Activated naive CD4-positive, alpha-beta T cell treated with anti-CD3 and anti-CD28 coated beads for 36 hours (primary cell): ENCODE data around the gene ABCA3. TPM values are rescaled to one million over a fixed set of nuclear protein-coding genes. Genes with fewer than 3 reads are reported as not detected.
"Not testable (repeated sequence)": the region's sequence is repeated elsewhere in the genome, so short reads cannot be mapped to it uniquely, and the experiment has no call there.

Source experiments
- CTCF ChIA-PET: fragments of 350-600 bp; sonication (Branson Sonifier 250); formaldehyde crosslinking; loops from one replicate; lab custom pipeline; 2021; ENCODE audit warnings: antibody characterized with exemption; lab: Charles Lee
- DNase-seq: peaks from one replicate; pipeline ENCODE4 v3.0.0-alpha.2; 2020
- H3K27ac Mint-ChIP-seq: one replicate; pipeline ENCODE4 v1.8.0; 2021; ENCODE audit warnings: mild to moderate bottlenecking, mixed read lengths
- H3K27me3 Mint-ChIP-seq: one replicate; pipeline ENCODE4 v1.8.0; 2021; ENCODE audit warnings: low read depth, mixed read lengths
- H3K36me3 Mint-ChIP-seq: one replicate; pipeline ENCODE4 v1.8.0; 2021; ENCODE audit warnings: low read depth, mixed read lengths
- H3K4me1 Mint-ChIP-seq: one replicate; pipeline ENCODE4 v1.8.0; 2021; ENCODE audit warnings: low read depth, mixed read lengths
- H3K4me3 Mint-ChIP-seq: one replicate; pipeline ENCODE4 v1.8.0; 2021; ENCODE audit warnings: mild to moderate bottlenecking, moderate library complexity, mixed read lengths
- H3K9me3 Mint-ChIP-seq: one replicate; pipeline ENCODE4 v1.8.0; 2021; ENCODE audit warnings: mixed read lengths
- intact Hi-C: fragments of 100-400 bp; cut with micrococcal nuclease; formaldehyde crosslinking; loops from one replicate; pipeline ENCODE4 v1.15.1; 2023
- total RNA-seq, 2 experiments: library from RNA; stranded (reverse); gene quantifications; one replicate each; pipeline ENCODE4 v1.2.3, GENCODE V29; 2021

The ABCA3 gene
- total RNA-seq, 2 experiments from 2014 or later, result 2.6 to 3.1 TPM

DNA sequence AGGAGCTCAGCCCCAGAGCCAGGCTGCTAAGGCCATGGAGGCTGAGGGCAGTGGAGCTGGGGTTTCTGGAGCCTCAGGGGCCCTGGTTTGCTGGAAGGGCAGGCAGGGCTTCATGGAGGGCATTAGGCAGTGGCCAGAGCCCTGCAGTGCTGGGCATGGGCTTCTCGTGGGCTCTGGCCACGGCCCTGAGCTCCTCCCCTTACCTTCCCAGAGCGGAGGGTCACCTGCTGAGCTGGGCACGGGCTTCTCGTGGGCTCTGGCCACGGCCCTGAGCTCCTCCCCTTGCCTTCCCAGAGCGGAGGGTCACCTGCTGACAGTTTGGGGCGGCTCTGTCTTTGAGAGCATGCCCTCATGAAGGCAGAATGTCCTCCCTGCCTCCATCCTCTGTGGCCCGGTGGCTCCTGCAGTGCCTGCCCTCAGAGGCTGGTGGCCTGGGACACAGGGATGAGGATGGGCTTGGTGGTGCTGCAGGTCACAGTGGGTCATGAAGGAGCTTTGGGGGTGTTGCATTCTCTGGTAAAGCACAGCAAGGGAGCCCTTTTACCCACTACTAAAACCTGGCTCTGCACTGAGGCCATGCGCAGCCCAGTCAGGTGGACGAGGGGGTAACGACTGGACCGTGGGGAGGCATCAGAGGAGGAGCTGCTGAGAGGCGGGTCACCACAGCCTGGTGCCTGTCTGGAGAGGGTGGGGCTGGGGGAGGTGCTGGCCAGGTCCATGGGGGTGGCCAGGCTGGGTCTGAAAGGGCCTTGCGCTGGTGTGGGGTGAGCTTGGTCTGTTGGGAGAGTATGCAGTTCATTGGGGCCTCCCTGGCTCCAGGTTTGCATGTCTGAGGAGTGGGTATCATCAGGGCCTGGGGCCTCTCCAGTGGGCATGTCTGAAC lies 69.7 kb downstream of the ABCA3 start:
- Mint-ChIP-seq H3K4me3 (no peak overlapping the region), H3K36me3 (peaks cover 16% of the 10 kb centered on the region), H3K27ac (no peak overlapping the region), H3K4me1 (peaks cover 22% of the 10 kb centered on the region), H3K27me3 (no peaks in the 10 kb centered on the region), H3K9me3 (no peaks in the 10 kb centered on the region)
- CTCF ChIA-PET, result interaction anchor here (0.9 kb wide), 1 partner anchor 319 kb away, joined by 3 read pairs; no protein-coding TSS in a partner anchor
- intact Hi-C loops, result no loop called here
- no peak for DNase-seq

DNA sequence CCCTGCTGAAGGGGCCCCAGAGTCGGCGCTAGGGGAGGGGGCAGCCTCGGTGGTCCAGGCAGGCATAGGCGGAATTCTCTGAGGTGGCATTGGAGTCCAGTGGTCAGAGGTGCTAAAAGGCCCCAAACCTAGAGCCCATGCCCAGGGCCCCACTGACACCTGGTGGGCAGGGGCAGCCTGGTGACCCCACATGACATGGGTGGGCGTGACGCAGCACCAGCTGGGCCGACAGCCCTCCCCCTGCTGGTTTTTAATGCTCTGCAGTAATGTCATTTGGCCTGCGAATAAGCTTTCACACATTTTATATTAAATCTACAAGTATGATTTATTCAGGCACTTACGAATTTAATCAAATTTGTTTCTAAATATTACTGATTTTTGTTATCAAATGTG lies 70.5 kb downstream of the ABCA3 start:
- Mint-ChIP-seq H3K36me3 (peaks cover 19% of the 10 kb centered on the region), H3K4me3 (peak overlapping the region; percentile 94)
- CTCF ChIA-PET, result interaction anchor here (0.9 kb wide), 1 partner anchor 320 kb away, joined by 3 read pairs; no protein-coding TSS in a partner anchor

DNA sequence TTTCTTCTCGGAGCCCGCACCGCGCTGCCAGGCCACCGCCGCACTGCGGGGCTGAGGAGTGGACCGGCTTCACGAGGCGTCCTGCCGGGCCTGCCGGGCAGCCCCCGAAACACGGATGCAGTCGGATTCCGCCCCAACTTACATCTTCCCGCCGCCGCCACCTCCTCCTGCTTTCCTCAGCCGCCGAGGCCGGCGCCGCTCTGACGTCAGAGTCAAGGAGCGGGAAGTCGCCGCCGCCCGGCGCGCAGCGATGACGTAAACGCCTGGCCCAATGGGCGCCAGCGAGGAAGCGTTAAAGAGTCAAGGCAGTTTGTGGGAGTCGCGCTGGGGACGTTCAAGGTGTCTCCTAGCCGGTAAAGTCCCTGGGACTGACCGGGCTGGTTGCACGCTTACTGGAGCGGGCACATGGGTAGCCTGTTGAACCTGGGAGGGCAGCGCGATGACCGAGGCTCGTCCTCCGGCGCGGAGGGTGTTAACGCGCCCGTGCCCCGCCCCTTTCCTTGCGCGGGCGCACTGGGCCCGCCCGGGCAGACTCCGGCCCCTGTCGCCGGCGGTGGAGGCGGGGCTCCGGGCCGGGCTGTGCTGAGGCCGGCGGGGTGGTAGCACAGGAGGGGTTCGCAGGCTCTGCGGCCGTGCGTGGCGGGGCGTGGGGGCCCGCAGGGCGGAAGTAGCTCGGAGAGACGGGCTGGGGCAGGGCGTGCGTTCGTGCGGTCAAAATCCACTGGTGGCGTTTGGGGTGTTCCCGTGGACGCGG lies 72.4 kb downstream of the ABCA3 start, which contains the start of gene RNPS1:
RNPS1 (minus strand) TSS at position 214 of the 754 bp plus-strand sequence. CDS start 3,483 bp downstream, outside the sequence.
- DNase-seq, result peak; percentile 96
- CTCF ChIA-PET, result interaction anchor here (0.9 to 1.5 kb wide), 3 partner anchors 9 to 127 kb away, joined by 3 to 4 read pairs (median 3); no protein-coding TSS in a partner anchor
- H3K4me3 Mint-ChIP-seq, result peak within 1 kb of the TSS; percentile 94
- H3K27ac Mint-ChIP-seq, result peak within 1 kb of the TSS; percentile 97
- intact Hi-C loops, result loop anchor here (1.0 to 2.0 kb wide), 8 partner anchors 17 to 484 kb away; partner anchors contain the start of genes ABCA3, CCNF, E4F1 and ECI1
- H3K36me3 Mint-ChIP-seq, result peaks cover 27% of the 10 kb centered on the region
- no peaks in the 10 kb centered on the region for H3K27me3 Mint-ChIP-seq
- no peaks in the 10 kb centered on the region for H3K9me3 Mint-ChIP-seq
- peaks cover 38% of the 10 kb centered on the region for H3K4me1 Mint-ChIP-seq

More for the DNA sequence above, 70.5 kb downstream of the ABCA3 start:
- H3K4me1 Mint-ChIP-seq, result peaks cover 28% of the 10 kb centered on the region
- no peaks in the 10 kb centered on the region for H3K27me3 Mint-ChIP-seq
- H3K9me3 Mint-ChIP-seq, result no peaks in the 10 kb centered on the region
- intact Hi-C loops, result no loop called here
- DNase-seq, result no peak
- H3K27ac Mint-ChIP-seq, result no peak overlapping the region

DNA sequence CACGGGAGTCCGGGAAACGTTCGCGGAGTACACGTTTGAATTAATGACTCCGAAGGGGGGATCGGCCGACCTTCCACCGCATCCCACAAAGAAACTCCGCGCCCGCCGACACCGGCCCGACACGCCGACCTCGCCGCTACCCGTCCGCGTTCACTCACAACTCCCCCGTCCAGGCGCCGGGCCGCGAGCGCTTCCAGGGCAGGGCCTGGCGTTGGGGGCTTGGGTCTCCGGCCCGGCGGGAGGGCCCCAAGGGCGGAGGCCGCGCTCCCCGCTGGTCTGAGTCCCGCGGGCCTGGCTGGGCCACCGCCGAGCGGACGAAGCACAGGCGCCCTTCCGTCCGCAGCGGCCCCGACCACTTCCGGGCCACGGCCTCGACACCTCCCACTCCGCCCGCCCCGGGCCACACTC lies 73.0 kb downstream of the ABCA3 start:
- Mint-ChIP-seq H3K4me1 (peaks cover 38% of the 10 kb centered on the region), H3K36me3 (peaks cover 33% of the 10 kb centered on the region), H3K4me3 (peak overlapping the region; percentile 94), H3K27ac (peak overlapping the region; percentile 97)
- intact Hi-C loops, H3K9me3 Mint-ChIP-seq, DNase-seq, H3K27me3 Mint-ChIP-seq, CTCF ChIA-PET: not testable (repeated sequence)

DNA sequence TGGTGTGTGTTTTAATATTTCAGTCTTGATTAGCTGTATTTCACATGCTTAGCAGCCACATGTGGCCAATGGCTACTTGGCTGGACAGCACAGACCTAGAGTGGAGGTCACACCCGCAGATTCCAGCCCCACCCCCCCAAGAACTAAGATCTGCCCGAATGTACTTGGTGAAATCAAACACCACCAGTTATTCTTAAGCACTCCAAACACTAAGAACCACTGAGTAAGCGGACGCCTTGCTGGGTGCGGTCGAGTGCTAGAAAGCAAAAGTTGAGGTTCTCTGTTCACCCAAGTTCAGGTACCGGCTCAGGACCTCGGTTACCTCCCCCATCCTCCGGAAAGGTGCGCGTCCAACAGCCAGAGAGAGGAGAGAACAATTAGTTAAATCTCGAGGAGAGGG lies 73.6 kb downstream of the ABCA3 start:
- Mint-ChIP-seq H3K27ac (peak overlapping the region; percentile 86), H3K36me3 (peaks cover 39% of the 10 kb centered on the region), H3K4me1 (peaks cover 38% of the 10 kb centered on the region), H3K4me3 (peak overlapping the region; percentile 94)
- CTCF ChIA-PET, H3K27me3 Mint-ChIP-seq, intact Hi-C loops, H3K9me3 Mint-ChIP-seq: not testable (repeated sequence)
- peak; percentile 20 for DNase-seq

DNA sequence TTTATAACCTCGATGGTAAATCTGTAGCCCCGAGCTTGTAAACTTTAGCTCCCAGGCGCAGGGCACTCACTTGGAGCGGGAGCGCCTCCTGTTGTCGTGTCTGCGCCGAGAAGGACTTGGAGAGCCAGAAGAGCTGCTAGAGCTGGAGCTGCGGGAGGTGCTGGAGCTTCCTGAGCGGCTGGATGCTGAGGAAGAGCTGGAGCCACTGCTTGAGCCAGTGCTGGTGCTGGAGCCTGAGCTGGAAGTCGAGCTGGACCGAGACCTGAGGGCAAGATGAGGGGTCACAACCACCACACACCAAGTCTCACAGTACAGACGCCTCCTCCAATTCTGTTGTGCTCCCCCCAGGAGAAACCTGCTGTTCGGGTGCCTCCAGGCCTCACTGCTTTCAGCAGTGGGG lies 77.5 kb downstream of the ABCA3 start:
- H3K27ac Mint-ChIP-seq, H3K27me3 Mint-ChIP-seq, H3K9me3 Mint-ChIP-seq, DNase-seq, H3K4me3 Mint-ChIP-seq, intact Hi-C loops: not testable (repeated sequence)
- peaks cover 28% of the 10 kb centered on the region for H3K4me1 Mint-ChIP-seq
- peaks cover 61% of the 10 kb centered on the region for H3K36me3 Mint-ChIP-seq
- CTCF ChIA-PET, result interaction anchor here (1.9 kb wide), 1 partner anchor 11 kb away, joined by 7 read pairs; the partner anchor contains the start of gene ECI1

DNA sequence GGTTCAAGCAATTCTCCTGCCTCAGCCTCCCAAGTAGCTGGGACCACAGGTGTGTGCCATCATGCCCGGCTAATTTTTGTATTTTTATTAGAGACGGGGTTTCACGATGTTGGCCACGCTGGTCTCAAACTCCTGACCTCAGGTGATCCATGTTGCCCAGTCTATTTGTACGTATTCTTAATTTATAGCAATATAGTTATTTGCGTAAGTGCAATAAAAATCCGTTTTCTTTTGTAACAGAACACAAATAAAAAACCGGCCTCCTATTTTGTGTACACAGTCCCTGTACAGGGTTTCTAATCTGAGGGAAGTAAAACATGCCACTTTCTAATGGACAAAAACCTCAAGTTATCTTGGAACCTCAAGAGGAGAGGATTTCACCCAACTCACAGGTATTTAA lies 80.3 kb downstream of the ABCA3 start:
- no peak overlapping the region for H3K4me3 Mint-ChIP-seq
- CTCF ChIA-PET, result interaction anchor here (0.6 to 1.7 kb wide), 3 partner anchors 8 to 614 kb away, joined by 3 to 4 read pairs (median 3); no protein-coding TSS in a partner anchor
- no peaks in the 10 kb centered on the region for H3K9me3 Mint-ChIP-seq
- no peak for DNase-seq
- intact Hi-C loops, result no loop called here
- H3K27me3 Mint-ChIP-seq, result no peaks in the 10 kb centered on the region
- H3K4me1 Mint-ChIP-seq, result peaks cover 14% of the 10 kb centered on the region
- peaks cover 70% of the 10 kb centered on the region for H3K36me3 Mint-ChIP-seq
- no peak overlapping the region for H3K27ac Mint-ChIP-seq

DNA sequence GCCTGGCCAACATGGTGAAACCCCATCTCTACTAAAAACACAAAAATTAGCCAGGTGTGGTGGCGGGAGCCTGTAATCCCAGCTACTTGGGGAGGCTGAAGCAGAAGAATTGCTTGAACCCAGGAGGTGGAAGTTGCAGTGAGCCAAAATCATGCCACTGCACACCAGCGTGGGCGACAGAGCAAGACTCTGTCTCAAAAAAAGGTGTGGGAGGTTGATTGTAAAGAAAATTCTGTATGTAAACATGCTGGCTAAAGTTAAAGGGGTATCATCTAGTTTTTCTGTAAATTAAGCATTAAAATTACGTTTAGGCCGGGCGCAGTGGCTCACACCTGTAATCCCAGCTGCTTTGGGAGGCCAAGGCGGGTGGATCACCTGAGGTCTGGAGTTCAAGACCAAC lies 82.0 kb downstream of the ABCA3 start:
- DNase-seq, H3K27me3 Mint-ChIP-seq, H3K4me3 Mint-ChIP-seq, H3K4me1 Mint-ChIP-seq, intact Hi-C loops, H3K9me3 Mint-ChIP-seq: not testable (repeated sequence)
- Mint-ChIP-seq H3K27ac (peak overlapping the region; percentile 36), H3K36me3 (peaks cover 67% of the 10 kb centered on the region)
- CTCF ChIA-PET, result interaction anchor here (1.7 kb wide), 1 partner anchor 10 kb away, joined by 3 read pairs; no protein-coding TSS in a partner anchor

DNA sequence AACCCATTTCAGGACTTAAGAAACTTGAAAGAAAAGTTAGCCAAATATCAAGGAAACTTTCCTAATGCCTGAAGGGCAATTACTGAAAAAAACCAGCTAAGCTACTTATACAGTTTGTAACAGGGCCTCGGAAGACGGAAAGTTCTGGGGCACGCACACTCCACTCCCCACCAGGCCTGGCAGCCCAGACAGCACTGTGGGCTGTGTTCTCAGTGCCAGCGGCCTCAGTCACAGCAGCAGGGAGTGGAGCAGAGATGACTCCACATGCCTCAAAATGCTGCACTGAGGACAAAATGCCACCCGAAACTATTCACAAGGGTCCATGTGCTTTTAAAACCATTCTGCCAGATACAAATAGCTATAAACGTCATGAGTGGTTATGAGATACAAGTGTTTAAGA lies 82.8 kb downstream of the ABCA3 start:
- Mint-ChIP-seq H3K9me3 (no peaks in the 10 kb centered on the region), H3K27ac (peak overlapping the region; percentile 41), H3K4me3 (no peak overlapping the region), H3K36me3 (peaks cover 66% of the 10 kb centered on the region), H3K27me3 (no peaks in the 10 kb centered on the region), H3K4me1 (peaks cover 7% of the 10 kb centered on the region)
- intact Hi-C loops, result no loop called here
- DNase-seq, result no peak
- CTCF ChIA-PET, result interaction anchor here (1.4 kb wide), 1 partner anchor 63 kb away, joined by 8 read pairs; no protein-coding TSS in a partner anchor

DNA sequence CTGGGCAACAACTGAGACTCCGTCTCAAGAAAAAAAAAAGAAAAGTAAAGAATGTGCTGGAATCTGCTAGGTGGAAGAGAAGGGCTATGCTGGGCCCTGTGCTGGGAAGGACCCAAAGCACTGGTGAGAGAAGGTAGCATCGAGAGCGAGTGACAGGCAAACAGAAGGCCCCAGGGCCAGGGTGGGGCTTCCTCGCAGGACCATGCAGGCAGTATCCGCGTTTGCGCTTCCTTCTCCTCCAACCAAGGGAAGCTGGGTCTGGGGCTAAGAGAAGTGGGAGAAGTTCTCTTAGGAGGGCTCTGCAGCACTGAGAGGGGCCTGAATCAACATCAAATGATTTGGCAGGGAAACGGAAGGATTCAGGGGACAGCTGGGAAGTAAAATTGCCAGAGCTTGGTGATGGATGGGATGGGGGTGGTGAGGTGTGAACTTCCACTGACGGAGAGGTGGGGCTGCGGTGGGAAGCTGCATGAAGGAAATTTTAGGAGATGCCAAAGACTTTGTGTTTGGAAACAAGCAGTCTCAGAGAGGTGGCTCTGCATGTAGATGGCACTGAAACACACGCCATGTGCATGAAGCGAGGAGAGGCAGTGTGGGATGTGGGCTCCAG lies 83.9 kb downstream of the ABCA3 start:
- Mint-ChIP-seq H3K27me3 (no peaks in the 10 kb centered on the region), H3K36me3 (peaks cover 58% of the 10 kb centered on the region), H3K4me3 (no peak overlapping the region), H3K27ac (peak overlapping the region; percentile 46), H3K4me1 (peaks cover 11% of the 10 kb centered on the region), H3K9me3 (no peaks in the 10 kb centered on the region)
- intact Hi-C loops, result no loop called here
- CTCF ChIA-PET, result interaction anchor here (1.4 kb wide), 1 partner anchor 62 kb away, joined by 8 read pairs; no protein-coding TSS in a partner anchor
- DNase-seq, result no peak

DNA sequence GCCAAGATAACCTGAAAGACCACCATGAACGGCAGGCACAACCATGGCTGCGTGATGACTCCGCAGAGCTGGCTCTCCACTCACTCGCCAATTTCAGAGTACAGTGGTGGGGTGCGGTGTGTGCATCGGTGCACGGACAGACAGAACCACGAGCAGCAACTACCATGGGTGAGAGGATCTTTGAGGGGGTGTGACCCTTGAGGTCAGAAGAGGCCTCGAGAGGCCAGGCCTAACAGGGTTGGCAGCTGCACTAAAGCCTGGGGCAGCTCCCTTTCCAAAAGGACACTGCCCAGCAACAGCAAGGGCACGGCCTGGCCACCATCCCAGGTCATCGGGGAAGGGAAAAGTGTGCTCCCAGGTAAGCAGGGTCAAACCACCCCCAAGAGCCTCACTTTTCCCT lies 87.2 kb downstream of the ABCA3 start:
- H3K27ac Mint-ChIP-seq, result peak overlapping the region; percentile 78
- DNase-seq, result no peak
- CTCF ChIA-PET, result interaction anchor here (0.7 to 1.2 kb wide), 2 partner anchors 14 to 721 kb away, joined by 3 read pairs; no protein-coding TSS in a partner anchor
- no peak overlapping the region for H3K4me3 Mint-ChIP-seq
- intact Hi-C loops, result loop anchor here (5.0 kb wide), 1 partner anchor 234 kb away; no protein-coding TSS in a partner anchor
- H3K4me1 Mint-ChIP-seq, result peaks cover 13% of the 10 kb centered on the region
- H3K36me3 Mint-ChIP-seq, result peaks cover 44% of the 10 kb centered on the region
- H3K27me3 Mint-ChIP-seq, result no peaks in the 10 kb centered on the region
- H3K9me3 Mint-ChIP-seq, result no peaks in the 10 kb centered on the region
